Caco-2 (cell line): ENCODE results near the gene MEGF11. TPM values are rescaled to one million over a fixed set of nuclear protein-coding genes. Genes with fewer than 3 reads are reported as not detected.

Experiments used
- BruUV-seq: library from RNA; stranded (reverse); fragments of 400-500 nt; replicated peaks from 2 replicates; lab custom pipeline; 2021; lab: Mats Ljungman, UMichigan
- CTCF ChIA-PET: fragments of 300-600 bp; sonication (Branson Sonifier 250); formaldehyde crosslinking; loops from one replicate; lab custom pipeline; 2022; ENCODE audit warnings: antibody characterized with exemption; lab: Charles Lee
- POLR2A ChIA-PET: fragments of 300-600 bp; sonication (Branson Sonifier 250); formaldehyde crosslinking; loops from one replicate; lab custom pipeline; 2022; ENCODE audit warnings: antibody characterized with exemption; lab: Charles Lee
- DNase-seq, 2 experiments: peaks; one replicate each; pipeline versions ENCODE4 v3.0.0 to v3.0.0-alpha.2; 2020 to 2022
- H3K27me3 ChIP-seq: replicated peaks from 2 replicates; pipeline ENCODE4 v1.6.0; 2011; ENCODE audit warnings: low read length; ENCODE audit not compliant: control insufficient read depth, insufficient read depth
- H3K36me3 ChIP-seq: 2 replicates; pipeline ENCODE4 v1.5.1; 2011; ENCODE audit warnings: low read length; ENCODE audit not compliant: control insufficient read depth, insufficient read depth
- H3K4me1 ChIP-seq: fragments of 250-450 bp; sonication (Bioruptor Pico); 2 replicates; pipeline ENCODE4 v1.5.1; 2020; ENCODE audit warnings: mild to moderate bottlenecking
- H3K4me3 ChIP-seq: 2 replicates; pipeline ENCODE4 v1.5.1; 2011; ENCODE audit warnings: low read depth, mild to moderate bottlenecking, control low read depth, low read length
- H3K9me3 ChIP-seq: fragments of 250-450 bp; sonication (Bioruptor Pico); 2 replicates; pipeline ENCODE4 v1.5.1; 2020; ENCODE audit warnings: mild to moderate bottlenecking, moderate library complexity
- H3K27ac Mint-ChIP-seq: one replicate; pipeline ENCODE4 v1.8.0; 2022; ENCODE audit warnings: mixed read lengths; ENCODE audit not compliant: unreplicated experiment
- H3K27me3 Mint-ChIP-seq: one replicate; pipeline ENCODE4 v1.8.0; 2022; ENCODE audit warnings: mixed read lengths; ENCODE audit not compliant: insufficient read depth, unreplicated experiment
- H3K36me3 Mint-ChIP-seq: one replicate; pipeline ENCODE4 v1.8.0; 2022; ENCODE audit warnings: mild to moderate bottlenecking, mixed read lengths; ENCODE audit not compliant: insufficient read depth, unreplicated experiment
- H3K4me1 Mint-ChIP-seq: one replicate; pipeline ENCODE4 v1.8.0; 2022; ENCODE audit warnings: low read depth, mixed read lengths; ENCODE audit not compliant: unreplicated experiment
- H3K4me3 Mint-ChIP-seq: one replicate; pipeline ENCODE4 v1.8.0; 2022; ENCODE audit warnings: mild to moderate bottlenecking, moderate library complexity, mixed read lengths; ENCODE audit not compliant: unreplicated experiment
- H3K9me3 Mint-ChIP-seq: one replicate; pipeline ENCODE4 v1.8.0; 2022; ENCODE audit warnings: mixed read lengths; ENCODE audit not compliant: unreplicated experiment
- CTCF ChIP-seq, 2 experiments: fragments of 200-600 bp in 1 of 2; IDR thresholded peaks; 1 replicate in 1 of 2; 2 replicates in 1 of 2; pipeline versions ENCODE4 v1.5.1 to v1.8.0; 2011 to 2022; ENCODE audit warnings: antibody characterized with exemption in 1 of 2, control low read depth in 1 of 2, inconsistent platforms in 1 of 2, low read depth in 1 of 2, low read length in 1 of 2, mild to moderate bottlenecking in 1 of 2, moderate library complexity in 1 of 2; ENCODE audit not compliant: insufficient read depth in 1 of 2, severe bottlenecking in 1 of 2, unreplicated experiment in 1 of 2
- intact Hi-C: fragments of 100-400 bp; cut with micrococcal nuclease; formaldehyde crosslinking; loops from one replicate; pipeline ENCODE4 v1.10.0; 2022; ENCODE audit not compliant: unreplicated experiment
- total RNA-seq: library from RNA; stranded (reverse); gene quantifications from 2 replicates; pipeline ENCODE4 v1.2.3, GENCODE V29; 2022

Gene MEGF11
- total RNA-seq, 1 experiment from 2014 or later: 0.66 TPM

GRCh38 chr15:66078196-66078928 lies 175.2 kb downstream of the MEGF11 start:
- Mint-ChIP-seq H3K9me3 (no peaks in the 10 kb centered on the region), H3K4me3 (no peak overlapping the region), H3K4me1 (no peaks in the 10 kb centered on the region), H3K27ac (no peak overlapping the region), H3K27me3 (peaks cover 11% of the 10 kb centered on the region), H3K36me3 (no peaks in the 10 kb centered on the region)
- no peaks in the 10 kb centered on the region for H3K27me3 ChIP-seq
- no peaks in the 10 kb centered on the region for H3K36me3 ChIP-seq
- H3K9me3 ChIP-seq: no peaks in the 10 kb centered on the region
- DNase-seq: no peak
- POLR2A ChIA-PET: no interaction called here
- peaks cover 7% of the 10 kb centered on the region; the same call in 1 of the 2 replicates for H3K4me1 ChIP-seq
- no peak overlapping the region for H3K4me3 ChIP-seq
- CTCF ChIA-PET: no interaction called here
- intact Hi-C loops: no loop called here
- no TSS peak for BruUV-seq
- no peak for TF ChIP-seq CTCF (IDR thresholded peaks at IDR 0.05; ENCODE audit: insufficient read depth in 1 of 2, low read depth in 1 of 2, low read length in 1 of 2, severe bottlenecking in 1 of 2, unreplicated experiment in 1 of 2)

GRCh38 chr15:66077320-66077663 lies 176.3 kb downstream of the MEGF11 start:
- CTCF ChIA-PET: no interaction called here
- no peaks in the 10 kb centered on the region for H3K36me3 Mint-ChIP-seq
- H3K4me1 ChIP-seq: peaks cover 7% of the 10 kb centered on the region; the same call in 1 of the 2 replicates
- intact Hi-C loops: no loop called here
- H3K36me3 ChIP-seq: no peaks in the 10 kb centered on the region
- no peaks in the 10 kb centered on the region for H3K9me3 Mint-ChIP-seq
- POLR2A ChIA-PET: no interaction called here
- no peak overlapping the region for H3K27ac Mint-ChIP-seq
- no peaks in the 10 kb centered on the region for H3K9me3 ChIP-seq
- no peak overlapping the region for H3K4me3 Mint-ChIP-seq
- no peak for DNase-seq
- H3K4me1 Mint-ChIP-seq: no peaks in the 10 kb centered on the region
- BruUV-seq: no TSS peak
- no peaks in the 10 kb centered on the region for H3K27me3 ChIP-seq
- peaks cover 12% of the 10 kb centered on the region for H3K27me3 Mint-ChIP-seq
- TF ChIP-seq CTCF (IDR thresholded peaks at IDR 0.05; ENCODE audit: insufficient read depth in 1 of 2, low read depth in 1 of 2, low read length in 1 of 2, severe bottlenecking in 1 of 2, unreplicated experiment in 1 of 2): no peak
- H3K4me3 ChIP-seq: no peak overlapping the region

GRCh38 chr15:66076591-66077319 lies 176.8 kb downstream of the MEGF11 start:
- Histone ChIP-seq H3K27me3 (no peaks in the 10 kb centered on the region), H3K4me3 (no peak overlapping the region), H3K4me1 (peaks cover 7% of the 10 kb centered on the region; the same call in 1 of the 2 replicates), H3K36me3 (no peaks in the 10 kb centered on the region), H3K9me3 (no peaks in the 10 kb centered on the region)
- intact Hi-C loops: no loop called here
- no peaks in the 10 kb centered on the region for H3K4me1 Mint-ChIP-seq
- no peak for DNase-seq
- H3K27me3 Mint-ChIP-seq: peaks cover 14% of the 10 kb centered on the region
- ChIA-PET CTCF (no interaction called here), POLR2A (no interaction called here)
- no peak overlapping the region for H3K4me3 Mint-ChIP-seq
- no peak overlapping the region for H3K27ac Mint-ChIP-seq
- no TSS peak for BruUV-seq
- H3K9me3 Mint-ChIP-seq: no peaks in the 10 kb centered on the region
- no peak for TF ChIP-seq CTCF (IDR thresholded peaks at IDR 0.05; ENCODE audit: insufficient read depth in 1 of 2, low read depth in 1 of 2, low read length in 1 of 2, severe bottlenecking in 1 of 2, unreplicated experiment in 1 of 2)
- H3K36me3 Mint-ChIP-seq: no peaks in the 10 kb centered on the region
